Articular chondrocyte of knee joint (primary cell): ENCODE data around the gene PIP4K2C. TPM values are rescaled to one million over a fixed set of nuclear protein-coding genes. Genes with fewer than 3 reads are reported as not detected.

Experiments used
- total RNA-seq: library from RNA; depleted of rRNA; stranded (reverse); fragments of >200 nt; gene quantifications from 2 replicates; pipeline ENCODE4 v1.2.3, GENCODE V29; 2012

The PIP4K2C gene
- total RNA-seq, result 23.5 and 26.2 TPM in 2 replicates

DNA sequence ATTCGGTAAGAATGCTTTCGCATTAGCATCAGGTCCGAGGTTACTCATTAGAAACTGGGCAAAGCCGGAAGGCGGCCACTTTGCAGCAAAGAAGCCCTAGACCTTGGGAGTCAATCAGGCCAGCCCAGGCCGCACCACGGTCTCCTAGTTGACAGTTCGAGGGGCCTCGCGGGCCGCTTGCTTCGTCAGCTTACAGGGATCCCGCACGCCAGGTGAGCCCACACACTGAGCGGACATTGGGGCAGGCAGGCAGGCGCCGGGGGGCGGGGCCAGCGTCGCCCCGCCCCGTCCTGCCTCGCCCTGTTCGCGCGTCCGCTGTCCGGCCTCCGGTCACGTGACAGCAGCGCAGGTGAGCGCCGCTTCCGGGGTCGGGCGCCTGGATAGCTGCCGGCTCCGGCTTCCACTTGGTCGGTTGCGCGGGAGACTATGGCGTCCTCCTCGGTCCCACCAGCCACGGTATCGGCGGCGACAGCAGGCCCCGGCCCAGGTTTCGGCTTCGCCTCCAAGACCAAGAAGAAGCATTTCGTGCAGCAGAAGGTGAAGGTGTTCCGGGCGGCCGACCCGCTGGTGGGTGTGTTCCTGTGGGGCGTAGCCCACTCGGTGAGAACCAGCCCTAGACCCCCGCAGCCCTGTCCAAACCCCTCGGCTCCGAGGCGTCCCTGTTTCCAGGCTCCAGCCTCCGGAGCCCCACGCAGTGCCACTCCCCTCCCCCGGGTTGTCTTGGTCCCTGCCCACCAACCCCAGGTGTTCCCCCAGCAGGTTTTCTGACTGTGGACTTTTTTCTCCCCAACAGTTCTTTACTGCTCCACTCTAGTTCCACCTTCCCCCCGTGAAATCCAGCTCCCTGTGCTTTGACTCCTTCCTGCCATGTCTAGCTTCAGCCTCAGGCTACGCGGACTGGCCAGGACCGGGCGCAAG, at the start of gene PIP4K2C:
TSS of gene PIP4K2C (plus strand) at position 329 of the 918 bp plus-strand sequence. CDS start at position 427, 98 bp downstream.

DNA sequence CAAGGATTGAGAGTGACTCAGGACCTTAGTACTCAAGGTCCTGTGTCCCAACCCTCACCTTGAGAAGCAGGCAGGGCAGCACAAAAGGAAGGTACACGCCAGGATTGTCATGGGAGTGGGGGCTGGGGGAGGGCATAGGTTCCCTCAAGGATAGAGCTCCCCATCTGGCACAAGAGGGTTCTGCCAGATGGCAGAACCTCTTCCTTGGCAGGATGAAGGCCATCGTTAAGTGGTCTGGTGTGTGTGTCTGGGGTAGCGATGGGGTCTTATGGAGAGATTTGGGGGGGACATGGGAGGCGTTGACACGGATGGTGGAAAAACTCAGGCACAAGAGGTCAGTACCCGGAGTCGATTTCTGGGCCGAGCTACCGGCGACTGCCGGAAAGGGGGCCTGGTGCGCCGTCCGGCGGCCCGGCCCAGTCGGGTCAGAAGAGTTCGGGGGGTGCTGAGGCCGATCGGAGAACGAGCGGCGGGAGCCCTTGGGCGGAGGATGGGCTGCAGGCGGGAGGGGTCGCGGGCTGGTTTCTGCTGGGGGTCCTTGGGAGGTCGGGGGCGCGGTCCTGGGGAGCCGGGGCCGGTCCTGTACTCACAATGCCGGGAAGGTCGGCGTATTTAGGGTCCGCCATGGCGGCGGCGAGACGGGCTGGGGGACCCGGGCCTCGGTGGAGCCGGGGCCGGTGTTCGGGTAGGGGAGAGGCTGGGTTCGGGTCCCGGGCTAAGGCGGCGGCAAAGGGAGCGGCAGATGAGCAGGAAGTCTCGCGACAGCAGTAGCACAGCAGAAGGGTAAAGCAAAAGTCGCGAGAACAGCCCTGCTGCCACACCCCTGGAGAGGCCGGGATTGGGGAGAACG, 44.3 kb upstream of the PIP4K2C start, which contains the start of gene DCTN2:
TSS of gene DCTN2 (minus strand) at position 755 of the 850 bp plus-strand sequence. CDS start at position 626, 129 bp downstream.

DNA sequence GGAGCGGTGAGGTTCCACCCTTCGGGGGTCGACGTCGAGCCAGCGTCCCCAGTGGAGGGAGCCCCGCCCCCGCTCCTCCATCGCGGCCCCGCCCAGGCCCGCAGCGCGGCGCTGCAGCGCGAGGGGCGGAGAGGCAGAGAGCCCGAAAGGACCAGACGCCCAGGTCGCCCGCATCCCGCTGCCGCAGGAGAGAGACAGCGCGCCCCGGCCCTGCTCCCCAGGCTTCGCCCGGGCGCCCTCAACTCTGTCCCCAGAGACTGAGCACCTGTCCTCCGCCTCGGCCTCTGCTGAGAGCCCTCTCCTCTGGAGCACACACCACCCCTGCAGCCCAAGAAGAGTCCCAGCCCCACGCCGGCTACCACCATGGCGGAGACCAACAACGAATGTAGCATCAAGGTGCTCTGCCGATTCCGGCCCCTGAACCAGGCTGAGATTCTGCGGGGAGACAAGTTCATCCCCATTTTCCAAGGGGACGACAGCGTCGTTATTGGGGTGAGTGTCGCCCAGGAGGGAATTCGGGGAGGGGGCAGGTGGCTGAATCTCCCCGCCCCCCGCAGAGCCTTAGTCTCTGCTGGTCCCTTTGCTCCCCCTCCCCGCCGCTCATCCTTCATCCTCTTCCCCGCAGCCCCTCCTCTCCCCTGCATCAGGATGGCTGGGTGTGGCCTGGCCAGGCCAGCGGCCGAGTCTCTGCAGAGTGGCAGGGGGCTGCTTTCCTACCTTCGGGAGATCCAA, 40.9 kb upstream of the PIP4K2C start, which contains the start of gene KIF5A:
TSS of gene KIF5A (plus strand) at position 136 of the 732 bp plus-strand sequence. CDS start at position 364, 228 bp downstream.

DNA sequence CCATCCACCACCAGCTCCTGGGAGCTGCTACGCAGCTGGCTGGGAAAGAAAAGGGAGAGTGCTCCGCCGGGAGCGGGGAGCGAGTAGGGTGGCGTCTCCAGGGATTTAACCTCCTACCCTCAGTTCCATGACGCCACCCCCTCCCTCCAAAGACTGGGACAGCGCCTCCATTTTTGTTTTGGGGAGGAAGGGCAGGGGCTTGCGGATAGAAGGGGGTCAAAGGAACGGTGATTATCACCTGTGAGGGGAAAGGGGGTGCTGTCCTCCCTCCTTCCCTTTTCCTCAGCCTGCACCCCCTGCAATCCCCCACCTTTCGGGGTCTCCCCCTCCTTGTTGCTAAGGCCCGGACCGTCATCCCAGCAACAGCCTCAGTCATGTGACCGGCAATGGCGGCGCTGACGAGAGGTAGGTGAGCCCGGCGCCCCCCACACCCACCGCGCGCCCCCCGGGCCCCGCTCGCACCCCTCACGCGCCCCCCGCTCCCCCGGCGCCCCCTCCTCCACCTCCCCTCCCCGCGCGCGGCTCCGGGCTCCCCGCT, 13.5 kb downstream of the PIP4K2C start, which contains the start of gene DTX3:
TSS of gene DTX3 (plus strand) at position 371 of the 538 bp plus-strand sequence. CDS start 1,694 bp downstream, outside the sequence.

DNA sequence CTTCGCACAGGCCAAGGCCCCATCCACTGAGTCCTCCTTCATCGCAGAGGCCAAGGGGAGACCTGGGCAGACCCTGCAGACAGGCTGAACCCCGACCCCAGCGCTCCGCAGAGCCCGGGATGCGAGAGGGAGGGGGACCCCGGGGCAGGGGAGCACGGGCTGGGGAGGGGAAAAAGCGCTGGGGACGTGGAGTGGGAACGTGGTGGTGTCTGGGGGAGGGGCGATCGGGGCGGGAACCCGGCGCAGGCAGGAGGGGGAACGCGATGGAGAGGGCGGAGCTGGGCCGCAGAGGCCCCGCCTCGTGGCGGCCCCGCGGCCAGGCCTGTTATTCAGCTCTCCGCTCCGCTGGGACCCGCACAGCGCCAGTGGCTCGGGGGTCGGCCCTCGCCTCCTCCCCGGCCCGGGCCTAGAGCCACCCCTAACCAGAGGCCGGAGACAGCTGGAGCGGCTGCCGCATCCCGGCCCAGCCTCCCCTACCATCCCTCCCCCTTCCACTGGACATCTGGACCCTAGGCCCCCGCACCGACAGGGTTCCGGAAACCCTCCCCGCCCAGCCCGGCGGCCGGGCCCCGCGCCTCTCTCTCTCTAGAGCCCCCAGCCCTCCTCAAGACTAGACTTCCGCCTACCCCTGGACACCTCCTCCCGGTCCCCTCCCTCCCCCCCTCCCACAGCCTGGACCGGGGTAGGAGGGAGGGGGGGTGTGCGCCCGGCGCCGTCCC, 20.3 kb downstream of the PIP4K2C start, which contains the start of gene ARHGEF25:
TSS of gene ARHGEF25 (plus strand) at position 328 of the 719 bp plus-strand sequence. CDS start 460 bp downstream, outside the sequence.

DNA sequence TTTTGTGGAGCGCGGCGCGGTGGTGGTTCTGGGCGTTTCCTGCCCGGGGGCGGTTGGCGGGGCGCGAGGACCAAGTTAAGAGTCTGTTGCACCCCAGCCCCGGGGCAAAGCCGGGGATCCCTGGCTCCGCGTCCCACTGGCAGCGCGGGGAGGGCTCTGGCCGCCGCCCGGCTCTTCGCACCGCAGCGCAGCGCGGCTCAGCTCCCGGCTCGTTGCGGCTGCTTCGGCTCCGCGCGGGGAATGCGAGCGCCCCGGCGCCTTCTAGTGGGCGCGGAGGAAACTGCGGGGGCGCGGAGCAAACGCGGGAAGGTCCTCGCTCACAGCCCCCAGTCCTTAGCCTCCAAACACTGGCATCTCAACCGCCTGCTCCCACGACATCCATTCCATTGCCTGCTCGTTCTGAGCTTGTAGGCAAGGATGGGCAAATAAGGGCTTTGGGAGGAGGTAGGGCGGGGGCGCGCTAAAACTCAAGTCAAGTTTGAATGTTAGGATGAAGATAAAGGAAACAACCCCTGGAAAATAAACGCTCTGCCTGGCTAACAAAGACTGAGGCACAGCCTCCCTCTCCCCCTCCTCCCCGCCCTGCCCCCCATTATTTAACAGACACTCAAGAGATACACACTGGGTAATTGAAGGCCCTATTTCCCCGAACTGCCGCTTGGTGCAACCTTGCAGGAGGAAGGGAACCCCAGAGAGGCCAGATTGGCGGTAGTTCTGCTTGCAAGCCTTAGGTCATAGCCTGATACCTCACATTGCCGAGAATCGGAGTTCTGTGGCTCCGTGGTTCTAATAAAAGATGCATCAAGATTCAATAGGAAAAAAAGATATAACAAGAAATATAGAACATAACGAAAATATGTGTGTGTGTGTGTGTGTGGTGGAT, 42.2 kb downstream of the PIP4K2C start, which contains the start of gene B4GALNT1:
TSS of gene B4GALNT1 (minus strand) at position 244 of the 883 bp plus-strand sequence. CDS start 1,069 bp downstream, outside the sequence.

Other genes starting within 250 kb of the PIP4K2C start
- 25.5 and 27.0 TPM in 2 replicates for gene R3HDM2, start 160.1 kb upstream of the PIP4K2C start, total RNA-seq
- gene INHBC, start 156.4 kb upstream of the PIP4K2C start, total RNA-seq, result under 0.01 TPM in 1 of 2 replicates, not detected in the other
- gene INHBE, start 135.9 kb upstream of the PIP4K2C start, total RNA-seq, result 0.22 TPM in 1 of 2 replicates, not detected in the other
- gene GLI1, start 131.4 kb upstream of the PIP4K2C start, total RNA-seq, result 0.11 and 0.26 TPM in 2 replicates
- gene ARHGAP9, start 111.3 kb upstream of the PIP4K2C start, total RNA-seq, result 0.22 TPM in 1 of 2 replicates, not detected in the other
- 108 and 113 TPM in 2 replicates for gene MARS1, start 103.1 kb upstream of the PIP4K2C start, total RNA-seq
- gene DDIT3, start 70.7 kb upstream of the PIP4K2C start, total RNA-seq, result 40.5 and 59.5 TPM in 2 replicates
- 3.8 and 5.2 TPM in 2 replicates for gene MBD6, start 68.4 kb upstream of the PIP4K2C start, total RNA-seq
- gene DCTN2, start 44.0 kb upstream of the PIP4K2C start, total RNA-seq, result 113 and 132 TPM in 2 replicates
- under 0.01 and 0.22 TPM in 2 replicates for gene KIF5A, start 41.1 kb upstream of the PIP4K2C start, total RNA-seq
- 9.4 and 11.2 TPM in 2 replicates for gene DTX3, start 13.6 kb downstream of the PIP4K2C start, total RNA-seq
- gene ARHGEF25, start 20.2 kb downstream of the PIP4K2C start, total RNA-seq, result 16.2 and 17.2 TPM in 2 replicates
- 1.0 and 2.9 TPM in 2 replicates for gene B4GALNT1, start 42.0 kb downstream of the PIP4K2C start, total RNA-seq
- 154 and 254 TPM in 2 replicates for gene OS9, start 102.9 kb downstream of the PIP4K2C start, total RNA-seq
- 0.11 and 0.39 TPM in 2 replicates for gene AGAP2, start 147.6 kb downstream of the PIP4K2C start, total RNA-seq
- 71.6 and 76.1 TPM in 2 replicates for gene TSPAN31, start 153.8 kb downstream of the PIP4K2C start, total RNA-seq
- 108 and 195 TPM in 2 replicates for gene CDK4, start 161.1 kb downstream of the PIP4K2C start, total RNA-seq
- gene MARCHF9, start 163.9 kb downstream of the PIP4K2C start, total RNA-seq, result 1.1 and 1.2 TPM in 2 replicates
- gene CYP27B1, start 175.9 kb downstream of the PIP4K2C start, total RNA-seq, result 0.22 and 0.65 TPM in 2 replicates
- 6.7 and 8.0 TPM in 2 replicates for gene METTL1, start 180.9 kb downstream of the PIP4K2C start, total RNA-seq
- 5.9 and 8.0 TPM in 2 replicates for gene EEF1AKMT3, start 181.4 kb downstream of the PIP4K2C start, total RNA-seq
- 16.1 and 22.7 TPM in 2 replicates for gene TSFM, start 191.6 kb downstream of the PIP4K2C start, total RNA-seq
- 5.4 and 6.9 TPM in 2 replicates for gene AVIL, start 227.5 kb downstream of the PIP4K2C start, total RNA-seq